Fibroblast of skin of left biceps (primary cell): Measurements from ENCODE around the gene DFFB.
"Not testable (repeated sequence)": the region's sequence is repeated elsewhere in the genome, so short reads cannot be mapped to it uniquely, and the experiment has no call there.

Experiments
- DNase-seq, 2 experiments: peaks; one replicate each; pipeline ENCODE4 v3.0.0-alpha.2; 2013; ENCODE audit warnings: low read depth in 2 of 2

Gene DFFB

GRCh38 chr1:3910049-3910731, 52.9 kb downstream of the DFFB start:
- no peak for DNase-seq

DNA sequence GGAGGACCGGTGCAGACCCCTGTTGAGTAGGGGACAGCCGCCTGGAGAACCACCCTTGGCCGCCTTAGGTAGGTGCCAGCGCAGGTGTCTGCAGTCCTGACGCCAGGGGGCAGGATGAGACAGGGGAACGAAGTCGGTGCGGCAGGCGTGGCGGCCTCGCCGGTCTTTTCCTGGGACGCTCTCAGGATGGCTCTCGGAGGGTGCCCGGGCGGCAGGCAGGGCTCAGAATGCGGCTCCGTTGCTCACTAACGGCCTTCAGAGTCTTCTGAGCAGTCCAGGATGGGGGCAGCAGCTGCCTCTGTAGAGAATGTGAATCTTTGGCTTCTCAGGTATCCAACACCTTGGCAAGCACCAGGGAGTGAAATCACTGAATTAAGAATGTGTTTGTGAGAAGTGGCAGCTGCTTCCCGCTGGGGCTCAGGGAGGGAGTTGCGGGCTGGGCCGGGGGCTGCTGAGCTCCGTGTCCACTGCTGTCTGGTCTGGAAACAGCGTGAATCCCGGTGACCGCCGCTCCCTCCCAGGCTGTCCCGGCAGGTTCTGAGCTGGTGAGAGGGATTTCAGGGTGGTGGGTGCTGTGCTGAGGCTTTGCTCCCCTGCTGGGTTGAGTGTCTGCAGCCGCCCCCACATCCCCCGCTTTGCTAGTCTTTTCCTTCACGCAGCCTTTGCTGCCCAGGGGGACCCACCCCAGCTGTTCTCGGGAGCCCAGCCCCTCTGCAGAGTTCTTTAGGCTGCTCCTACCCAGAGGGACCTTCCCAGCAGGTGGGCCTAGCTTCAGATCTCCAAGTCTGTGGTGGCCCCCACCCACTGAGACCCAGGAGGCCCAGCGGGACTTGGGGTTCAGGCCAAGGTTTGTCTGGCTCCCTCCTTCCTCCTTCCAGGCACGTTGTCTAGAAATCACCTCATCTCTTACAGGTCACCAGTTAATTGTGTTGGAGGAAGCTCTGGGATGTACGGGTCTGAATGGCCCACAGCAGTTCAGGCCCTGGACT, 53.9 kb downstream of the DFFB start:
- no peak for DNase-seq

- no peak for DNase-seq
Observed at GRCh38 chr1:3911981-3912808, 54.9 kb downstream of the DFFB start.

DNA sequence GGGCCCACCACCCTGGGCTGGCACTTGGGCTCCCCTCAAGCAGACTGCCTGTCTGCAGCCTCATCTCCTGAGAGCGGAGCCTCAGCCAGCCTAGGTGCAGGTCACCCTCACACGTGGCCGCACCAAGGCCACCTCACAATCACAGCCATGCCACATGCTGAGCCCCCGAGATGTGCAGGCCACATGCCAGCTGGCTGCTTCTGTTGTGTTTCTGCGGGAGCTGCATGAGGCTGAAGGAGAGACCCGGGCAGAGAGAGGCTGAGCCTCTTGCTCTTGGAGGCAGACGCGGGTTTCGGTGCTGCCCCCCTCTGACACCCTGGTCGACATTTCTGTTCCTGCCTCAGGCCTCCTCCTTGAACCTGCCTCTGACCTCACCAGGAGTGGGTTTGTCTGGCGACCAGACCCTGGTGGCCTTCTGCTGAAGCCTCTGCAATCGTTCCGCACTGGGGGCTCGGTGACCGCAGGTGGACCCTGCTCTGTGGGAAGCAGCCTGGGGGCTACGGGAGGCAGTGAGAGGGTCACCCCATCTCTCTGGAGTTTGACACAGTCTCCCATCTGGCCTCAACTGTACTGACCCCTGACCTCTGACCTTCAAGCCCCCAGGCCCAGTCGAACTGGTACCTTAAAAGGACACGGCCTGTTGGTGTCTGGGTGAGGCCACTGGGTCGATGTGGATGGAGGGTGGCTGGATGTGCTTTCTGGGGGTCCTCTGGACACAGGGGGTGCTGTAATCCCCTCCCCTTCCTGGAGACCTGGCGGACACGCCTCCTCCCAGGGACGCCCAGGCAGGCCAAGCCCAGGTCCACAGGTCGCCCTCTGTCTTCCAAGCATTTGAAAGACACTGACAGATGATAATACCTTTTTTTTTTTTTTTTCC, 55.8 kb downstream of the DFFB start:
- DNase-seq, result no peak

DNA sequence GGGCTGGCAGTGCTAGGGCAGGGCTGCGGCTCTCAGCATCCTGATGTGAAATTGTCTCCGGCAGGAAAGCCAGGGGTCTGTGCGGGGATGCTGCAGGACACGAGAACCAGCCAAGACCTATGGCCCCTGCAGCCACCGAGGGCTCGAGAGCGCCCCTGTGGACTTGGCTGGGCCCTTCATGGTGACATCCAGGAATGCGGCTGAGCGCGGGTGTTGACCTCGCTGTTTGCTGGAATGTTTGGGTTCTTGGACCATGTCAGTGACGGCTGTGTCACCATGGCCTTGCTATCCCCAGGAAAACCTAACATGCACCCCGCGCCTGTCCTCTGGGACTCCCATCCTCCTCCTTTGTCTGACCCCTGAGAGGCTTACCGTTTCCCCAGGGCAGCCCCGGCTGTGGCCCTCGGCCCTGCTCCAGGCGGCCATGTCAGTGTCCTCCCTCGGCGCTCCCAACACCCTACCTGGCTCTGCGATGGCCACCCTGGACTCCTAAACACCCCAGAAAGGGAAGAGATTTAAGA, 57.1 kb downstream of the DFFB start:
- DNase-seq, result no peak

DNA sequence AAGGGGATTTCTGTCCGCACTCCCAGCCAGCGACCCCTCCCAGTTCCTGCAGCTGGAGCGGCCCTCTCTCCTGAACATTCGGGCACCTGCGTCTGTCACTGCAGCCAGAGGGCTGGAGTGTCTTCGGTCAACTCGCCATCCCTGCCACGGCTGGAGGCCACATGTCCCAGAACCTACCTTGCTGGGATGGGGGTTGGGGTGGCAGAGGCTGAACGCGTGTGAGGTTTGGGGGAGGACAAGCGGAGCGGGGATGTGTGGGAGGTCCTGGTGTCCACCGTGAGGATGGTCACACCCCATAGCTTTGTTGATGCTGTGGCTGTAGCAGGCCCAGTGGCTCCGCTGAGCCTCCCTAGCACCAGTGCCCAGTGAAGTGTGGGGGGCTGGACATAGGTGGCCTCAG, 57.6 kb downstream of the DFFB start:
- DNase-seq, result no peak

GRCh38 chr1:3915551-3916121, 58.4 kb downstream of the DFFB start:
- no peak for DNase-seq

DNA sequence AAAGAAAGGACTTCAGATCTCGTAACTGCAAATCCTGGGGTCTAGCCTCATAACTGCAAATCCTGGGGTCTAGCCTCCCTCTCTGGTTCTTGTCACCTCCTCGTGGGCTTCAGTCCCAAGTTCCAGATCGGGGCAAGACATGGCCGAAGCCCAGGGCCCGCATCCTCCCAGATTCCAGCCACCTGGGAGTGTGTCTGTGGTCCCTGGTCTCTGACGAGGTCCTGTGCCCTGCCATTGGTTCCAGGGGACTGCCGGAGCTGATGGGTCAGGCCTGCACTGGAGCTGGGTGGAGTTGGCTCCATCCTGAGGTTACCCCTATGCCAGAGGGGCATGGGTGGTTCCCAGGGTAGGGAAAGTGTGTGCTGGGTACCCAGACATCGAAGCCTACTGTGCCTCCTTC, 60.5 kb downstream of the DFFB start:
- no peak for DNase-seq

DNA sequence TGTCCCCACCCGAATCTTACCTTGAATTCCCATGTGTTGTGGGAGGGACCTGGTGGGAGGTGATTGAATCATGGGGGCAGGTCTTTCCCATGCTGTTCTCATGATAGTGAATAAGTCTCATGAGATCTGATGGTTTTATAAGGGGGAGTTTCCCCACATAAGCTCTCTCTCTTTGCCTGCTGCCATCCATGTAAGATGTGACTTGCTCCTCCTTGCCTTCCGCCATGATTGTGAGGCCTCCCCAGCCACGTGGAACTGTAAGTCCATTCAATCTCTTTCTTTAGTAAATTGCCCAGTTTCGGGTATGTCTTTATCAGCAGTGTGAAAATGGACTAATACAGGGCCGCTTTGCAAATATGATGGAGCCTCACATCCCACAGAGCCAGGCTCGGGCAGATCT, 61.1 kb downstream of the DFFB start:
- not testable (repeated sequence) for DNase-seq

- DNase-seq, result no peak
Observed at GRCh38 chr1:3918966-3919611, 61.8 kb downstream of the DFFB start.

DNA sequence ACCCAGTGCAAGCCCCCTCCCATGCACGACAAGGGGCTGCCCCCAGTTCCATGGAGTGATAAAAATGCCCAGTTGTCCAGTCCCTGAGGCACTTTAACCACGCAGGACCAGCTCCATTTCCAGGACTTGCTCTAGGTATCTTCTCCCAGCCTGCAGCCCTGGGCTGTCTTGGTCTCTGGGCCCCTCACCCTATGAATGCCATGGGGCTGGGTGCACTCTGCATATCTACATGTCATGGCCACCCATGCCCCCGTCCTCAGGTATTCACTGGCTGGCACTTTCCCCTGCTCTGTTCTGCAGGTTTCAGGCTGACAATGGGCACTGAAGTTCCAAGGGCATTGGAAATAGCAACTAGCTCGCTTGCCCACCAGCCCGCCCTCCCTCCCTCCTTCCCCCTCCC, 62.4 kb downstream of the DFFB start:
- no peak for DNase-seq

DNA sequence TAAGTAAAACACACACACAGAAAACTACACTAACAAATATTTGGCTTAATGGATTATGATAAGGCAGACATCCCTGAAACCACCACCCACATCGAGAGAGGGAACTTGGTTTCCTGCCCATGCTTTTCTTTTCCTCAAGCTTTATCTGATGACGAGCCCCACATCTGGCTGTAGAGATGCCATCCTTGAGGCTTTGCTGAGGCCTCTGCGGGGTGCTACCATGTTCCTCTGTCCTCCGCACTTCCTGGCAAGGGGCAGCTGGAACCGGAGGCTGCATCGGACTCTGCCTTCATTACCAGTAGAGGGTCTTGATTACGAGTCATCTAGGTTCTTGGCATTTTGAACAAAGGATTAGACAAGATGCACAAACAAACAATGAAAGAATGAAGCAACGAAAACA, 64.5 kb downstream of the DFFB start:
- DNase-seq, result no peak

- DNase-seq, result no peak
Observed at GRCh38 chr1:3922201-3922725, 65.0 kb downstream of the DFFB start.

GRCh38 chr1:3922851-3923250, 65.6 kb downstream of the DFFB start:
- no peak for DNase-seq

DNA sequence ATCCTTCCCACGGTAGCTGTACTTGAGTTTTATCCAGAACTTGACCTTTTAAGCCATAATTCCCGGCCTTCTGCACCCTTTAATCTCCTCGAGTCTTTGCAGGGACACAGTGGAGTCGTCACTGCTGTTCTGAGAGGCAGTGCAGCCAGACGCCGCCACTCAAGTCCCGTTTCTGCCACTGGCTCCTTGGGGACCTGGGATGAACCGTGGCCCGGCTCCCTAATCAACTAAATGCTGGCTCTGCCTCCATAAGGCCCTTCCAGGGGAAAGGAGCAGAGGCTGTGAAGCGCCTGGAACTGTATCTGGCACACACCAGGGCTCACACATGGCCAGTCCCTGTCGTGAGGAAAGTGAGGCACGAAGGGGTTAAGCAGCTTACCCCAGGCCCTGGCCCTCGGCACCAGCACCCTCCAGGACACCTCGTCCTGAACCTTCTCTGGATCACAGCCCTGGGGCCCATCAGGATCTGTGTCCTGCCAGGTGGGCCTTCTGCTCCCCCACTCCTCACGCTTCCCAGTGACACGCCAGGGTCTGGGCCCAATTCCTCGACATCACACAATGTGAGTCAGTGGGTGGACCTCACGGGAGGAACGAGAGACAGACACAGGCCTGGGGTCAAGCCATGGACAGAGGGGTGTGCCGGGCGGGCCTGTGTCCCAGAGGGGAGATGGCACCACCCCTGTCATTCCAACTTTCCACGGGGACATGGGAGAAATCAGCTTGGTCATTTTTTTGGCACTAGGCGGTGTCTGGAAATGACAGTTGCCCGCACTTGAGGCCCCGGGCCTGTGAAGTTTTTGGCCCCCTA, 66.3 kb downstream of the DFFB start:
- DNase-seq, result no peak

- no peak for DNase-seq
Observed at GRCh38 chr1:3924186-3924824, 67.0 kb downstream of the DFFB start.

DNA sequence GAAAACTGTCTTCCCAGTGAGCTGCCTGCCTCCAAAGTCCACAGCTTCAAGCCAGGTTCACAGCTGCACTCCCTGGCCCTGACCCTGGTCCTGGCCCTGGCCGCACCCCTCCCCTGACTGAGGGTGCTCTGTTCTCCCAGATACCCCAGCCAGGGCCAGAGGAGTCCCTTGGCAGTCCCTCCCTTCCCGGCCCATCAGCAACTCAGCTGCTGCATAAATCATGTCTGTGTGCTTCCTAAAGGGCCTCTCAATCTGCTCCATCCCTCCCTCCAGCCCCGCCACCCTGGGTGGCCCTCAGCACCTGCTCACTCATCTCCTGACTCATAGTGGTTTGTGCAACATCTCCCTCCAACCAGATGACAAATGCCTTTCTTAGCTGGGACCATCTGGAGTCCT, 67.5 kb downstream of the DFFB start:
- DNase-seq, result no peak

DNA sequence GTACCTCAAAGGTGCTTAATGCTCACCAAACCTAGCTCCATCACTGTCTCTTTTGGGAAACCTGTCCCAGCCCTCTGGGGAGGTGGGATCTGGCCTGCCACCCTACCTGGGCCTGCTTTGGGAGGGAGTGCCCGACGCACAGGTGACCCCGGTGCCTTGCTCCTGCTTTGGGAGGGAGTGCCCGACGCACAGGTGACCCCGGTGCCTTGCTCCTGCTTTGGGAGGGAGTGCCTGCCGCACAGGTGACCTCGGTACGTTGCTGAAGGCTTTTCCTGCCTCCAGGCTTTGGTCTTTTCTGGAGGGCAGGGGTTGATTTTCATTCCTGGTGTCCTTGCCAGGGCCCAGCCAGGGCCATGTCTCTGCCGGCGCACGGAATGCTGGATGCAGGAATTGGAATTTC, 68.0 kb downstream of the DFFB start:
- DNase-seq, result no peak
